ENCODE measurements around the gene ACAP2. TPM values are rescaled to one million over a fixed set of nuclear protein-coding genes. Genes with fewer than 3 reads are reported as not detected.

ACAP2 gene
- total and polyA plus RNA-seq, 4 donors: 4.5 to 28.5 (median 23.3) TPM

DNA sequence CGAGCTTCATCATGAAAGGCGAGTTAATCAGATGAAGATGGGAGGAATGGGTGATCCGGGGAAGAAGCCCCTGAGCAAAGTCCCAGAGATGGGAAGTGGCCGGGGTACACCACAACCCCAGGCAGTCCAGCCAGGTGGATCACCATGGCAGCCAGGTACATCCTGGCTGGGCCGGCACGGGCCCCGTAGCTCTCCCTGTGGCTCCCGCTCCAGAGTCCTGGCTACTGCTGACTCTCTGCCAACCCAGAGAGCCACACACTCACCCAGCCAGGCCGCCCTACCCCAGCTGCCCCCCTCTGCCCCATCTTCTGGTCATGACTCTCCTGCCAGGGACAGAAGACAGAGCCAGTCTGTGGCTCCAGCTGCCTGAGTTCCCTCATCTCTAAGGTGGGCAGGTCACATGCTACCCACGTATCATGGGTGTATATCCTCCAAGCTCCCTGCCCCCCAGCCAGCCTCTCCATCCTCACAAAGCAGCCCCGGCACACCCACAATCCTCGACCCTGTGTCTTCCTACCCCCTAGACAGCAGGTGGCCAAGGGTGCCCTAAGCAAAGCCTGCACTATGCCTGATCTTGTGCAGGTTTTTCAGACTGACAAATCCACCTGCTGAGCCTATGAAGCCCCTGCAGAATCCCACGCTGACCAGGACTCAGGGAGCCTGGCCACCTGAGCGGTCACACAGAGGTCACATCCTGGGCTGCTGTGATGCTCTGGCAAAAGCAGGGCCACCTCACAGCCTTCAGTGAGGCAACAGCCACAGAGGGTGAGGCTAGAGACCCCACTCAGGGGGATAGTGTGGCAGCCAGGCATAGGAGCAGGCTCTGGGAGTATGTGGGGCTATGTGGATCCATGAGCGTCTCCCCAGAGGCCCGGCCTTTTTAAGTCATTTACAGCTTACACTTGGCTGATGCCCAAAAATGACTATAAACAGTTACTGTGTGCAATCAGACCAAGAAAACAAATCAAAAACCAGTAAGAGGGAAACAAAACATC lies 185.1 kb downstream of the ACAP2 start:
- Histone ChIP-seq H3K27me3 (ENCODE audit: control insufficient read depth in 4 of 4, insufficient read depth in 4 of 4, low read length in 3 of 4) (no peaks in the 10 kb centered on the region), H3K4me1 (ENCODE audit: control insufficient read depth in 4 of 4, insufficient read depth in 4 of 4, low read length in 3 of 4) (peaks cover 2 to 16% (median 8%) of the 10 kb centered on the region in 4 donors), H3K36me3 (ENCODE audit: control insufficient read depth in 4 of 4, insufficient read depth in 3 of 4, low read depth in 1 of 4, low read length in 3 of 4) (no peaks in the 10 kb centered on the region), H3K9ac (ENCODE audit: low read depth in 1 of 2, low read length in 2 of 2) (no peak overlapping the region), H3K27ac (ENCODE audit: low read depth in 1 of 2, low read length in 2 of 2) (no peak overlapping the region), H3K9me3 (ENCODE audit: control insufficient read depth in 4 of 4, low read length in 3 of 4) (no peaks in the 10 kb centered on the region), H3K4me3 (ENCODE audit: low read depth in 1 of 3, low read length in 3 of 3) (no peak overlapping the region)
- TF ChIP-seq JUND (IDR thresholded peaks at IDR 0.05) (no peak), EGR1 (IDR thresholded peaks at IDR 0.05; ENCODE audit: low read depth in 2 of 2) (no peak), HNF4A (conservative IDR thresholded peaks at IDR 0.05) (no peak), ZBTB33 (IDR thresholded peaks at IDR 0.05) (no peak), RXRA (IDR thresholded peaks at IDR 0.05) (no peak), NR2F2 (IDR thresholded peaks at IDR 0.05) (no peak), CTCF (IDR thresholded peaks at IDR 0.05; ENCODE audit: low read depth, low read length, missing input control) (no peak)
- DNase-seq (ENCODE audit: low spot score): peak; percentile 23
- WGBS: 94% methylated on average over 16 of the region's 16 CpGs

DNA sequence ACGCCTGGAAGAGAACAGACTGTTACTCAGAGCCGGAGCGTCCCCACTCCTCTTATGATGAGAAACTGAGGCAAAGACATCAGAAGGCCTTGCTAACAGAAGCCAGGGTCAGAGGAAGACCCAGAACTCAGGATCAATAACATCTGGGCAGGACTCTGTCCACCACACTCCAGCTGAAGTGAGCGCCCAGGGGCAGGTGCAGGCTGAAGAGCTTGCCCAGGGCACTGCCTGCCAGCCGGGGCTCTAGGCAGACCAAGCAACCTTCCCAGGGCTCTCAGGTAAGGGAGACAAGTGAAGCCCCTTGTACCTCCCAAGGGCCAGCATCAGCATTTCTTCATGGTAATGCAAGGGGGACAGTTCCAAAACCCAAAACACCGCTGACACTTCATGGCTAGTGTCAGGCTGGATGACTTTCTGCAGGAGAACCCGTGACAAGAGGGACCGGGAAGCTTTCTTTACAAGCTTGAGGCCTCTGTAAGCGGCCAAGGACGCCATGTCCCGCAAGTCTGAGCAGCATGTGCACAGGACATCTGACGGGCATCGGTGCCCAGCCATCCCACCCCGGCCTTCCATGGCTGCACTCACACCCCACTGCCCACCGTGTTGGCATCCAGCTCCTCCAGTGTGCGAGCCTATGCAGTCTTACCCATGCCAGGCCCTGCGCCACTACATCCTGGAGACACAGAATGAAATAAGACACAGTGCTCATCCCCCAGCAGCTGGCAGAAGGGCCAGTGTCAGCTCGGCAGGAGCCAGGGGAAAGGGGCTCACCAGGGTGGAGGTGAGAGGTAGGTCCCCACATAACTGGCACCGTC lies 186.0 kb downstream of the ACAP2 start:
- DNase-seq (ENCODE audit: low spot score): peak; percentile 21
- no peak overlapping the region for H3K27ac ChIP-seq (ENCODE audit: low read depth in 1 of 2, low read length in 2 of 2)

More for the DNA sequence above, 186.0 kb downstream of the ACAP2 start:
- H3K27me3 ChIP-seq (ENCODE audit: control insufficient read depth in 4 of 4, insufficient read depth in 4 of 4, low read length in 3 of 4): no peaks in the 10 kb centered on the region
- WGBS: 96% methylated on average over 19 of the region's 19 CpGs
- H3K4me1 ChIP-seq (ENCODE audit: control insufficient read depth in 4 of 4, insufficient read depth in 4 of 4, low read length in 3 of 4): peaks cover 2 to 16% (median 8%) of the 10 kb centered on the region in 4 donors
- no peaks in the 10 kb centered on the region for H3K36me3 ChIP-seq (ENCODE audit: control insufficient read depth in 4 of 4, insufficient read depth in 3 of 4, low read depth in 1 of 4, low read length in 3 of 4)
- H3K4me3 ChIP-seq (ENCODE audit: low read depth in 1 of 3, low read length in 3 of 3): no peak overlapping the region
- no peak for TF ChIP-seq ZBTB33 (IDR thresholded peaks at IDR 0.05)
- TF ChIP-seq, protein P1, sequence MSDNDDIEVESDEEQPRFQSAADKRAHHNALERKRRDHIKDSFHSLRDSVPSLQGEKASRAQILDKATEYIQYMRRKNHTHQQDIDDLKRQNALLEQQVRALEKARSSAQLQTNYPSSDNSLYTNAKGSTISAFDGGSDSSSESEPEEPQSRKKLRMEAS (IDR thresholded peaks at IDR 0.05): no peak
- no peak for TF ChIP-seq EGR1 (IDR thresholded peaks at IDR 0.05; ENCODE audit: low read depth in 2 of 2)
- no peak for TF ChIP-seq HNF4G (IDR thresholded peaks at IDR 0.05)
- TF ChIP-seq SP1 (IDR thresholded peaks at IDR 0.05): no peak
- no peak for TF ChIP-seq RXRA (IDR thresholded peaks at IDR 0.05)
- no peak for TF ChIP-seq NR2F2 (IDR thresholded peaks at IDR 0.05)
- no peak for TF ChIP-seq CTCF (IDR thresholded peaks at IDR 0.05; ENCODE audit: low read depth, low read length, missing input control)
- no peak for TF ChIP-seq REST (IDR thresholded peaks at IDR 0.05)
- TF ChIP-seq FOXA2 (IDR thresholded peaks at IDR 0.05): no peak
- no peak for TF ChIP-seq YY1 (IDR thresholded peaks at IDR 0.05)
- TF ChIP-seq JUND (IDR thresholded peaks at IDR 0.05): no peak
- no peak for TF ChIP-seq FOXA1 (IDR thresholded peaks at IDR 0.05)
- no peaks in the 10 kb centered on the region for H3K9me3 ChIP-seq (ENCODE audit: control insufficient read depth in 4 of 4, low read length in 3 of 4)
- H3K9ac ChIP-seq (ENCODE audit: low read depth in 1 of 2, low read length in 2 of 2): no peak overlapping the region

All from liver (tissue), 9 donors.